Stomach (tissue), 9 donors: Measurements from ENCODE around the gene NRG3. TPM values are rescaled to one million over a fixed set of nuclear protein-coding genes. Genes with fewer than 3 reads are reported as not detected.

Experiments
- DNase-seq, 2 donors: peaks; one replicate each; pipeline versions ENCODE4 v3.0.0 to v3.0.0-alpha.2; 2013 to 2019
- H3K27ac ChIP-seq, 5 donors: fragments of 200-600 bp in 4 of 5; sonication (generic) in 4 of 5; one replicate each; pipeline ENCODE4 v1.5.1; 2013 to 2019; ENCODE audit warnings: mild to moderate bottlenecking in 1 of 5, moderate library complexity in 1 of 5
- H3K27me3 ChIP-seq, 3 donors: fragments of 200-600 bp; sonication (generic); one replicate each; pipeline ENCODE4 v1.5.1; 2017 to 2019; ENCODE audit warnings: mixed run types in 1 of 3
- H3K36me3 ChIP-seq, 4 donors: fragments of 200-600 bp; sonication (generic); 1 replicate in 3 of 4; 2 replicates in 1 of 4; pipeline ENCODE4 v1.5.1; 2016 to 2019
- H3K4me1 ChIP-seq, 4 donors: fragments of 200-600 bp; sonication (generic); one replicate each; pipeline ENCODE4 v1.5.1; 2016 to 2019
- H3K4me3 ChIP-seq, 4 donors: fragments of 200-600 bp; sonication (generic) in 3 of 4; one replicate each; pipeline ENCODE4 v1.5.1; 2016 to 2019; ENCODE audit warnings: mild to moderate bottlenecking in 1 of 4
- H3K9me3 ChIP-seq, 4 donors: fragments of 200-600 bp; sonication (generic); one replicate each; pipeline ENCODE4 v1.5.1; 2016 to 2019
- CTCF ChIP-seq, 7 experiments: fragments of 450-650 bp in 4 of 7; fragments of 200-600 bp in 3 of 7; sonication (generic) in 3 of 7; IDR thresholded peaks; one replicate each; pipeline ENCODE4 v1.5.1; 2016 to 2019; ENCODE audit warnings: antibody characterized with exemption in 7 of 7, control low read depth in 2 of 7, mild to moderate bottlenecking in 1 of 7
- EP300 ChIP-seq: sonication (generic); formaldehyde crosslinking; IDR thresholded peaks from one replicate; pipeline ENCODE4 v1.6.1; 2017; ENCODE audit warnings: antibody characterized with exemption
- POLR2A ChIP-seq, 4 donors: fragments of 450-650 bp; IDR thresholded peaks; one replicate each; pipeline ENCODE4 v1.6.1; 2016; ENCODE audit warnings: antibody characterized with exemption in 4 of 4, control low read depth in 2 of 4, mild to moderate bottlenecking in 1 of 4, moderate library complexity in 1 of 4
- POLR2AphosphoS5 ChIP-seq, 3 donors: sonication (generic); formaldehyde crosslinking; IDR thresholded peaks; one replicate each; pipeline ENCODE4 v1.6.1; 2016; ENCODE audit warnings: antibody characterized with exemption in 3 of 3
- WGBS, 5 donors: extraction: QIAGEN DNeasy Blood & Tissue Kit in 3 of 5; methylation state at CpG; one replicate each; pipeline versions ENCODE4 v1.1.5 to v1.1.7; 2013 to 2018; 5-methylcytosine and 5-hydroxymethylcytosine counted together
- intact Hi-C: fragments of 100-400 bp; cut with DNase I; formaldehyde crosslinking; loops from one replicate; pipeline ENCODE4 v1.15.1; 2023; ENCODE audit warnings: low total_unique reads
- polyA plus RNA-seq, 3 donors: library from polyadenylated mRNA; stranded (reverse); fragments of 200-250 nt; gene quantifications; one replicate each; pipeline ENCODE4 v1.2.3, GENCODE V29; 2013
- total RNA-seq, 5 donors: library from RNA; depleted of rRNA; stranded (reverse); fragments of >200 nt; gene quantifications; one replicate each; pipeline versions ENCODE4 v1.1.0 to v1.2.3, GENCODE V29; 2014 to 2016
- donor health status: healthy with polysubstance abuse.
- donor health status: Bipolar disorder and iron deficiency.
- donor health status: healthy.

Gene NRG3
- total and polyA plus RNA-seq, 8 donors: 0.08 to 2.5 (median 0.52) TPM; not detected in 4

- no peak overlapping the region for H3K27ac ChIP-seq
- DNase-seq: no peak
- H3K4me3 ChIP-seq: no peak overlapping the region
- no peaks in the 10 kb centered on the region for H3K27me3 ChIP-seq
- no peak for TF ChIP-seq CTCF (IDR thresholded peaks at IDR 0.05)
- TF ChIP-seq POLR2AphosphoS5 (IDR thresholded peaks at IDR 0.05): no peak
- TF ChIP-seq EP300: no peak
- no peak for TF ChIP-seq POLR2A (IDR thresholded peaks at IDR 0.05)
- no peaks in the 10 kb centered on the region for H3K36me3 ChIP-seq
- no peaks in the 10 kb centered on the region for H3K4me1 ChIP-seq
- intact Hi-C loops: no loop called here
- H3K9me3 ChIP-seq: no peaks in the 10 kb centered on the region
- WGBS, 5 donors: 68 to 91% (median 78%) methylated on average over 4 of the region's 4 CpGs
These were observed 197.1 kb downstream of the NRG3 start for GRCh38 chr10:82072124-82072523.

GRCh38 chr10:82075605-82076004 is 200.6 kb downstream of the NRG3 start:
- no peak for DNase-seq
- H3K36me3 ChIP-seq: no peaks in the 10 kb centered on the region
- H3K9me3 ChIP-seq: no peaks in the 10 kb centered on the region
- H3K27ac ChIP-seq: no peak overlapping the region
- H3K27me3 ChIP-seq: no peaks in the 10 kb centered on the region
- H3K4me3 ChIP-seq: no peak overlapping the region
- no peak for TF ChIP-seq POLR2AphosphoS5 (IDR thresholded peaks at IDR 0.05)
- intact Hi-C loops: no loop called here
- H3K4me1 ChIP-seq: no peaks in the 10 kb centered on the region
- 55 to 76% (median 72%) methylated on average over 3 of the region's 3 CpGs for WGBS, 5 donors

DNA sequence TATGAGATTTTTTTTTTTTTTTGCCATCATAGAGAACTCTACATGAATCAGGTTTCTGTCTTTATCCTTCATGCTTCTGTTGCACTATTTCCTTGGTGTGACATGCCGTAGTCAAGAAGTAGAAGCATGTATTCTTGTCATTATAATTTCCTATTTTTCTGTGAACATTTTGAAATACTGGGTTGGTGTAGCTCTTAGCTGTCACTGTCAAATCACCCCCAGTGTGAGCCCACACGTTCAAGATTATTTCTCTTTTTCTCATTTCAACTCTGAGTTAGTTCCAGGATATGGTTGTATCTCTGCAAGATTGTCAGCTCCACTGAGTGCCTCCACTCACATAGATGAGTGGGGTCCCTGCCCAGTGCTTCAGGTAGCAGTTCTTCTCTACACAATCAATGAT is 209.5 kb downstream of the NRG3 start:
- intact Hi-C loops: no loop called here
- no peaks in the 10 kb centered on the region for H3K9me3 ChIP-seq
- H3K27me3 ChIP-seq: no peaks in the 10 kb centered on the region
- no peak overlapping the region for H3K4me3 ChIP-seq
- no peaks in the 10 kb centered on the region for H3K4me1 ChIP-seq
- DNase-seq: no peak
- no peak overlapping the region for H3K27ac ChIP-seq
- H3K36me3 ChIP-seq: no peaks in the 10 kb centered on the region
- TF ChIP-seq POLR2AphosphoS5 (IDR thresholded peaks at IDR 0.05) (no peak), POLR2A (IDR thresholded peaks at IDR 0.05) (no peak), CTCF (IDR thresholded peaks at IDR 0.05) (no peak), EP300 (no peak)
- 83 to 89% (median 86%) methylated on average over 2 of the region's 2 CpGs for WGBS, 5 donors

DNA sequence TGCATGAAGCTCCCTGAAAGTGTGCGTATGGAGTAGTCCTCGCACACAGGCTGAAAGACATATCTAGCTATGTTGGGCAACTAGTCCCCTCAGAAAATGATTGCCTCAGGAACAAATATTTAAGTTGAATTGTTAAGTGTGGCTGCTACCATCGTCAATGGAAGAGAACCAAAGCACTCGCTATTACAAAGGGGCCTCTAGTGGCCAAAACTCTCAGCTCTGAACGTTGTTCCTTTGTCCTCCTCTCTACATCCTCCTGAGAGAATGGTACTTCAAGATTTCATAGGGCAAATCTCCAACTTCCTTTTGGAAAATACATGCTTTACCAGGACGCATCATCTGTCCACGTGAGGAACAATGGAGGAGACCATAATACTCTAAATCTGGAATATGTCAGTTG is 209.9 kb downstream of the NRG3 start:
- Histone ChIP-seq H3K4me3 (no peak overlapping the region), H3K36me3 (no peaks in the 10 kb centered on the region), H3K27ac (no peak overlapping the region), H3K27me3 (no peaks in the 10 kb centered on the region), H3K4me1 (no peaks in the 10 kb centered on the region), H3K9me3 (no peaks in the 10 kb centered on the region)
- intact Hi-C loops: no loop called here
- no peak for TF ChIP-seq POLR2AphosphoS5 (IDR thresholded peaks at IDR 0.05)
- TF ChIP-seq POLR2A (IDR thresholded peaks at IDR 0.05): no peak
- TF ChIP-seq CTCF (IDR thresholded peaks at IDR 0.05): no peak
- TF ChIP-seq EP300: no peak
- WGBS, 5 donors: 69 to 79% (median 71%) methylated on average over 7 of the region's 7 CpGs
- DNase-seq: no peak

DNA sequence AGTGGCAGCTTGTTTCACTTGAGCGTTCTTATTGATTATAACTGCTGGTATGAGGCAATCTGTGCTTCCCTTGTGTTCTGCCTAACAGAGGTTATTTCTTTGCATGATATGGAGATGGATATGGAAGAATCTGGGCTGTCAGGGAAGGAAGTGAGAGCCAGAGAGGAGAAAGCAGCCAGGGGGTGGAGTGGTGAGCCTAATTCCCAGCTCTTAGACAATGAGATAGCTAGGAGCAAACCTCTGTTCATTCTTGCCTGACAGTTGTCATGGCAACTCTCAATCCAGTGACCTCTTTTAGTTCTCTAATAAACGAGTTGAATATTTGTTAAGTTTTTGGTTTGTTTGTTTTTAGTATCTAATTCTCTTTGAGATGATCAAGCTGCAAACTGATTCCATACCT is 214.3 kb downstream of the NRG3 start:
- TF ChIP-seq EP300: no peak
- TF ChIP-seq POLR2A (IDR thresholded peaks at IDR 0.05): no peak
- TF ChIP-seq POLR2AphosphoS5 (IDR thresholded peaks at IDR 0.05): no peak
- TF ChIP-seq CTCF (IDR thresholded peaks at IDR 0.05): no peak
- H3K9me3 ChIP-seq: no peaks in the 10 kb centered on the region
- no peak overlapping the region for H3K27ac ChIP-seq
- DNase-seq: peak in 1 of 2 donors; percentile 11
- intact Hi-C loops: no loop called here
- no peaks in the 10 kb centered on the region for H3K36me3 ChIP-seq
- H3K4me3 ChIP-seq: no peak overlapping the region
- WGBS, 5 donors: 16 to 33% (median 27%) methylated on average over 2 of the region's 2 CpGs
- H3K27me3 ChIP-seq: no peaks in the 10 kb centered on the region
- no peaks in the 10 kb centered on the region for H3K4me1 ChIP-seq
